HepG2 (cell line): ENCODE measurements around the gene HCK. TPM values are rescaled to one million over a fixed set of nuclear protein-coding genes. Genes with fewer than 3 reads are reported as not detected.
A peak's percentile ranks its signal among the peaks of the same experiment; 100 is the strongest.

Source experiments
- FOSL2 ChIP-seq: sonication (generic); formaldehyde crosslinking; IDR thresholded peaks from 2 replicates; pipeline ENCODE4 v1.4.0; 2020; ENCODE audit warnings: missing genetic modification reagents
- FOXC1 ChIP-seq: sonication (generic); formaldehyde crosslinking; IDR thresholded peaks from 2 replicates; pipeline ENCODE4 v1.8.0; 2022; ENCODE audit warnings: mild to moderate bottlenecking, missing genetic modification reagents, borderline replicate concordance
- HDAC1 ChIP-seq: sonication (generic); formaldehyde crosslinking; IDR thresholded peaks from 2 replicates; pipeline ENCODE4 v1.5.1; 2020; ENCODE audit warnings: mild to moderate bottlenecking, missing genetic modification reagents
- KLF12 ChIP-seq: sonication (generic); formaldehyde crosslinking; IDR thresholded peaks from 2 replicates; pipeline ENCODE4 v1.4.0; 2020; ENCODE audit warnings: missing genetic modification reagents, borderline replicate concordance
- ZBTB21 ChIP-seq: sonication (generic); formaldehyde crosslinking; IDR thresholded peaks from 2 replicates; pipeline ENCODE4 v1.4.0; 2020; ENCODE audit warnings: missing genetic modification reagents
- ZFX ChIP-seq: sonication (generic); formaldehyde crosslinking; IDR thresholded peaks from 2 replicates; pipeline ENCODE4 v1.4.0; 2020; ENCODE audit warnings: mild to moderate bottlenecking, low read depth, missing genetic modification reagents, moderate library complexity
- ZNF432 ChIP-seq: sonication (generic); formaldehyde crosslinking; IDR thresholded peaks from 2 replicates; pipeline ENCODE4 v1.5.0; 2020; ENCODE audit warnings: missing genetic modification reagents, mild to moderate bottlenecking, borderline replicate concordance
- ZNF549 ChIP-seq: sonication (generic); formaldehyde crosslinking; IDR thresholded peaks from 2 replicates; pipeline ENCODE4 v1.5.0; 2020; ENCODE audit warnings: missing genetic modification reagents
- ZNF672 ChIP-seq: sonication (generic); formaldehyde crosslinking; IDR thresholded peaks from 2 replicates; pipeline ENCODE4 v1.8.1; 2022; ENCODE audit warnings: missing genetic modification reagents
- ZNF816 ChIP-seq: sonication (generic); formaldehyde crosslinking; IDR thresholded peaks from 2 replicates; pipeline ENCODE4 v1.8.0; 2022; ENCODE audit warnings: missing genetic modification reagents, mild to moderate bottlenecking, borderline replicate concordance
- ZNF878 ChIP-seq: sonication (generic); formaldehyde crosslinking; IDR thresholded peaks from 2 replicates; pipeline ENCODE4 v1.8.1; 2023; ENCODE audit warnings: mild to moderate bottlenecking, missing genetic modification reagents, moderate library complexity
- ZNF883 ChIP-seq: sonication (generic); formaldehyde crosslinking; IDR thresholded peaks from 2 replicates; pipeline ENCODE4 v1.5.1; 2020; ENCODE audit warnings: mild to moderate bottlenecking, missing genetic modification reagents; ENCODE audit errors: not compliant biosample characterization
- ZSCAN20 ChIP-seq: sonication (generic); formaldehyde crosslinking; IDR thresholded peaks from 2 replicates; pipeline ENCODE4 v1.4.0; 2020; ENCODE audit warnings: missing genetic modification reagents, mild to moderate bottlenecking, borderline replicate concordance
- polyA plus RNA-seq, 8 experiments: library from polyadenylated mRNA; depleted of rRNA in 3 of 8; stranded (reverse) in 7 of 8; unstranded in 1 of 8; fragments of >200 nt; fragmentation: Illumina TruSeq in 4 of 8; extraction: Trizol in 4 of 8; gene quantifications; 2 replicates each; pipeline versions ENCODE4 v1.2.1 to v1.2.3, GENCODE V29; 2011 to 2016; ENCODE audit warnings: low read depth in 4 of 8, missing spikeins in 1 of 8, mixed read lengths in 1 of 8; ENCODE audit not compliant: insufficient read depth in 1 of 8
- total RNA-seq, 5 experiments: library from RNA; depleted of rRNA; stranded (reverse); fragments of >200 nt; fragmentation: Illumina TruSeq; extraction: Trizol; gene quantifications; 2 replicates each; pipeline ENCODE4 v1.2.3, GENCODE V29; 2016; ENCODE audit warnings: low read depth in 1 of 5
- TF ChIP-seq, protein P1 (sequence below): sonication (generic); formaldehyde crosslinking; IDR thresholded peaks from 2 replicates; pipeline ENCODE4 v1.4.0; 2020; ENCODE audit warnings: missing genetic modification reagents
- TF ChIP-seq, protein P2 (sequence below): sonication (generic); formaldehyde crosslinking; conservative IDR thresholded peaks from 2 replicates; pipeline ENCODE4 v1.5.0; 2020; ENCODE audit warnings: missing genetic modification reagents
- TF ChIP-seq, protein P3 (sequence below): sonication (generic); formaldehyde crosslinking; IDR thresholded peaks from 2 replicates; pipeline ENCODE4 v1.5.0; 2020; ENCODE audit warnings: missing genetic modification reagents, mild to moderate bottlenecking, borderline replicate concordance
- TF ChIP-seq, protein P4 (sequence below): sonication (generic); formaldehyde crosslinking; IDR thresholded peaks from 2 replicates; pipeline ENCODE4 v1.5.0; 2020; ENCODE audit warnings: missing genetic modification reagents
- TF ChIP-seq, protein P5 (sequence below): sonication (generic); formaldehyde crosslinking; IDR thresholded peaks from 2 replicates; pipeline ENCODE4 v1.4.0; 2020; ENCODE audit warnings: missing genetic modification reagents, borderline replicate concordance

The HCK gene
- total and polyA plus RNA-seq, 2 of the 13 experiments (the other 11 are each of a cell fraction or from before 2014, with no cell fraction given): 0.04 TPM; not detected in 1

DNA sequence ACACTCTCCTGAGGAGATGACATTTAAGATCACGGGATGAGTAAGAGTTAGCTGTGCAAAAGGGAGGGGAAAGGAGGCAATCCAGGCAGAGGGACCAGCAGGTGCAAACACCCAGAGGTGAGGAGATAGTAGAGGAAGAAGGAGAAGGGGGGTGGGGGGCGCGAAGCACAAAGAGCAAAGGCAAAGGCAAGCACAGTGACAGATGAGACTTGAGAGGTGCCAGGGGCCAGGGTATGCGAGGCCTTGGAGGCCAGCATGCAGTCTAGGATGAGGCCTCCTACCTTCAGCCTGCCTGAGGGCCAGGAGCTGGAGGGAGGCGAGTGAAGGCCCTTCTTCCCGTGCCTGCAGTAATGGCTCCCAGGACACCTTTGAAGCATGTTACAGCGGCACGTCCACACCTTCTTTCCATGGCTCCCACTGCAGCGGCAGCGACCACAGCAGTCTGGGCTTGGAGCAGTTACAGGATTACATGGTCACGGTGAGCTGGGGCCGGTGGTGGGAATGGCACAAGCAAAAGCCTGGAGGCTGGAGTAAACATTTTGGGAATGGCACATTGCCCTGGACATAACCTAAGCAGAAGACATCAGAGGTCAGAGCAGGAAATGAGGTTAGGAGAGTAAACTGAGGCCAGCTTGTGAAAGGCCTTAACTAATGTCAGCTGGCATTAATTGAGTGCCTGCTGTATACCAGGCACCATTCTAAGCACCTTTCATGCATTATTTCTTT, 23.2 kb upstream of the HCK start (continued):
- TF ChIP-seq, protein P1, sequence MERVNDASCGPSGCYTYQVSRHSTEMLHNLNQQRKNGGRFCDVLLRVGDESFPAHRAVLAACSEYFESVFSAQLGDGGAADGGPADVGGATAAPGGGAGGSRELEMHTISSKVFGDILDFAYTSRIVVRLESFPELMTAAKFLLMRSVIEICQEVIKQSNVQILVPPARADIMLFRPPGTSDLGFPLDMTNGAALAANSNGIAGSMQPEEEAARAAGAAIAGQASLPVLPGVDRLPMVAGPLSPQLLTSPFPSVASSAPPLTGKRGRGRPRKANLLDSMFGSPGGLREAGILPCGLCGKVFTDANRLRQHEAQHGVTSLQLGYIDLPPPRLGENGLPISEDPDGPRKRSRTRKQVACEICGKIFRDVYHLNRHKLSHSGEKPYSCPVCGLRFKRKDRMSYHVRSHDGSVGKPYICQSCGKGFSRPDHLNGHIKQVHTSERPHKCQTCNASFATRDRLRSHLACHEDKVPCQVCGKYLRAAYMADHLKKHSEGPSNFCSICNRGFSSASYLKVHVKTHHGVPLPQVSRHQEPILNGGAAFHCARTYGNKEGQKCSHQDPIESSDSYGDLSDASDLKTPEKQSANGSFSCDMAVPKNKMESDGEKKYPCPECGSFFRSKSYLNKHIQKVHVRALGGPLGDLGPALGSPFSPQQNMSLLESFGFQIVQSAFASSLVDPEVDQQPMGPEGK (CRISPR knock-in tag): peak; percentile 34; the same call in 1 of the 2 replicates
- TF ChIP-seq ZSCAN20 (no peak), ZNF878 (no peak), ZNF549 (CRISPR knock-in tag) (no peak), ZNF883 (CRISPR knock-in tag) (no peak), ZNF816 (CRISPR knock-in tag) (no peak), ZNF672 (no peak), FOSL2 (CRISPR knock-in tag) (0 out of 2 replicates have a peak, but pooled peaks have one; percentile 19), ZBTB21 (CRISPR knock-in tag) (no peak), KLF12 (no peak), ZFX (peak; percentile 91), FOXC1 (CRISPR knock-in tag) (peak; percentile 41; the same call in 1 of the 2 replicates), HDAC1 (CRISPR knock-in tag) (peak; percentile 44; the same call in 1 of the 2 replicates), ZNF432 (no peak)
- TF ChIP-seq, protein P2, sequence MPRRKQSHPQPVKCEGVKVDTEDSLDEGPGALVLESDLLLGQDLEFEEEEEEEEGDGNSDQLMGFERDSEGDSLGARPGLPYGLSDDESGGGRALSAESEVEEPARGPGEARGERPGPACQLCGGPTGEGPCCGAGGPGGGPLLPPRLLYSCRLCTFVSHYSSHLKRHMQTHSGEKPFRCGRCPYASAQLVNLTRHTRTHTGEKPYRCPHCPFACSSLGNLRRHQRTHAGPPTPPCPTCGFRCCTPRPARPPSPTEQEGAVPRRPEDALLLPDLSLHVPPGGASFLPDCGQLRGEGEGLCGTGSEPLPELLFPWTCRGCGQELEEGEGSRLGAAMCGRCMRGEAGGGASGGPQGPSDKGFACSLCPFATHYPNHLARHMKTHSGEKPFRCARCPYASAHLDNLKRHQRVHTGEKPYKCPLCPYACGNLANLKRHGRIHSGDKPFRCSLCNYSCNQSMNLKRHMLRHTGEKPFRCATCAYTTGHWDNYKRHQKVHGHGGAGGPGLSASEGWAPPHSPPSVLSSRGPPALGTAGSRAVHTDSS (CRISPR knock-in tag): no peak
- TF ChIP-seq, protein P3, sequence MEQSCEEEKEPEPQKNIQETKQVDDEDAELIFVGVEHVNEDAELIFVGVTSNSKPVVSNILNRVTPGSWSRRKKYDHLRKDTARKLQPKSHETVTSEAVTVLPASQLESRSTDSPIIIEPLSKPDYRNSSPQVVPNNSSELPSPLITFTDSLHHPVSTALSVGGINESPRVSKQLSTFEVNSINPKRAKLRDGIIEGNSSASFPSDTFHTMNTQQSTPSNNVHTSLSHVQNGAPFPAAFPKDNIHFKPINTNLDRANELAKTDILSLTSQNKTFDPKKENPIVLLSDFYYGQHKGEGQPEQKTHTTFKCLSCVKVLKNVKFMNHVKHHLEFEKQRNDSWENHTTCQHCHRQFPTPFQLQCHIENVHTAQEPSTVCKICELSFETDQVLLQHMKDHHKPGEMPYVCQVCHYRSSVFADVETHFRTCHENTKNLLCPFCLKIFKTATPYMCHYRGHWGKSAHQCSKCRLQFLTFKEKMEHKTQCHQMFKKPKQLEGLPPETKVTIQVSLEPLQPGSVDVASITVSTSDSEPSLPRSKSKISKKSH (CRISPR knock-in tag): peak; percentile 77; the same call in 1 of the 2 replicates
- TF ChIP-seq, protein P4, sequence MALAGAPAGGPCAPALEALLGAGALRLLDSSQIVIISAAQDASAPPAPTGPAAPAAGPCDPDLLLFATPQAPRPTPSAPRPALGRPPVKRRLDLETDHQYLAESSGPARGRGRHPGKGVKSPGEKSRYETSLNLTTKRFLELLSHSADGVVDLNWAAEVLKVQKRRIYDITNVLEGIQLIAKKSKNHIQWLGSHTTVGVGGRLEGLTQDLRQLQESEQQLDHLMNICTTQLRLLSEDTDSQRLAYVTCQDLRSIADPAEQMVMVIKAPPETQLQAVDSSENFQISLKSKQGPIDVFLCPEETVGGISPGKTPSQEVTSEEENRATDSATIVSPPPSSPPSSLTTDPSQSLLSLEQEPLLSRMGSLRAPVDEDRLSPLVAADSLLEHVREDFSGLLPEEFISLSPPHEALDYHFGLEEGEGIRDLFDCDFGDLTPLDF: no peak
- TF ChIP-seq, protein P5, sequence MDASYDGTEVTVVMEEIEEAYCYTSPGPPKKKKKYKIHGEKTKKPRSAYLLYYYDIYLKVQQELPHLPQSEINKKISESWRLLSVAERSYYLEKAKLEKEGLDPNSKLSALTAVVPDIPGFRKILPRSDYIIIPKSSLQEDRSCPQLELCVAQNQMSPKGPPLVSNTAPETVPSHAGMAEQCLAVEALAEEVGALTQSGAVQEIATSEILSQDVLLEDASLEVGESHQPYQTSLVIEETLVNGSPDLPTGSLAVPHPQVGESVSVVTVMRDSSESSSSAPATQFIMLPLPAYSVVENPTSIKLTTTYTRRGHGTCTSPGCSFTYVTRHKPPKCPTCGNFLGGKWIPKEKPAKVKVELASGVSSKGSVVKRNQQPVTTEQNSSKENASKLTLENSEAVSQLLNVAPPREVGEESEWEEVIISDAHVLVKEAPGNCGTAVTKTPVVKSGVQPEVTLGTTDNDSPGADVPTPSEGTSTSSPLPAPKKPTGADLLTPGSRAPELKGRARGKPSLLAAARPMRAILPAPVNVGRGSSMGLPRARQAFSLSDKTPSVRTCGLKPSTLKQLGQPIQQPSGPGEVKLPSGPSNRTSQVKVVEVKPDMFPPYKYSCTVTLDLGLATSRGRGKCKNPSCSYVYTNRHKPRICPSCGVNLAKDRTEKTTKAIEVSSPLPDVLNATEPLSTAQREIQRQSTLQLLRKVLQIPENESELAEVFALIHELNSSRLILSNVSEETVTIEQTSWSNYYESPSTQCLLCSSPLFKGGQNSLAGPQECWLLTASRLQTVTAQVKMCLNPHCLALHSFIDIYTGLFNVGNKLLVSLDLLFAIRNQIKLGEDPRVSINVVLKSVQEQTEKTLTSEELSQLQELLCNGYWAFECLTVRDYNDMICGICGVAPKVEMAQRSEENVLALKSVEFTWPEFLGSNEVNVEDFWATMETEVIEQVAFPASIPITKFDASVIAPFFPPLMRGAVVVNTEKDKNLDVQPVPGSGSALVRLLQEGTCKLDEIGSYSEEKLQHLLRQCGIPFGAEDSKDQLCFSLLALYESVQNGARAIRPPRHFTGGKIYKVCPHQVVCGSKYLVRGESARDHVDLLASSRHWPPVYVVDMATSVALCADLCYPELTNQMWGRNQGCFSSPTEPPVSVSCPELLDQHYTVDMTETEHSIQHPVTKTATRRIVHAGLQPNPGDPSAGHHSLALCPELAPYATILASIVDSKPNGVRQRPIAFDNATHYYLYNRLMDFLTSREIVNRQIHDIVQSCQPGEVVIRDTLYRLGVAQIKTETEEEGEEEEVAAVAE (CRISPR knock-in tag): peak; percentile 72; the same call in 1 of the 2 replicates
